ENCODE data around the gene GATA2. TPM values are rescaled to one million over a fixed set of nuclear protein-coding genes. Genes with fewer than 3 reads are reported as not detected.

Gene GATA2
- total RNA-seq, 3 donors from 2014 or later = 6.0 to 14.4 (median 6.6) TPM

- Histone ChIP-seq H3K4me1 (no peaks in the 10 kb centered on the region), H3K9me3 (no peaks in the 10 kb centered on the region), H3K27me3 (peaks cover 0 to 31% of the 10 kb centered on the region in 2 donors), H3K27ac (no peak overlapping the region), H3K4me3 (no peak overlapping the region), H3K36me3 (no peaks in the 10 kb centered on the region)
- TF ChIP-seq POLR2AphosphoS5 (IDR thresholded peaks at IDR 0.05) (no peak), POLR2A (IDR thresholded peaks at IDR 0.05) (no peak)
- TF ChIP-seq, protein P1, sequence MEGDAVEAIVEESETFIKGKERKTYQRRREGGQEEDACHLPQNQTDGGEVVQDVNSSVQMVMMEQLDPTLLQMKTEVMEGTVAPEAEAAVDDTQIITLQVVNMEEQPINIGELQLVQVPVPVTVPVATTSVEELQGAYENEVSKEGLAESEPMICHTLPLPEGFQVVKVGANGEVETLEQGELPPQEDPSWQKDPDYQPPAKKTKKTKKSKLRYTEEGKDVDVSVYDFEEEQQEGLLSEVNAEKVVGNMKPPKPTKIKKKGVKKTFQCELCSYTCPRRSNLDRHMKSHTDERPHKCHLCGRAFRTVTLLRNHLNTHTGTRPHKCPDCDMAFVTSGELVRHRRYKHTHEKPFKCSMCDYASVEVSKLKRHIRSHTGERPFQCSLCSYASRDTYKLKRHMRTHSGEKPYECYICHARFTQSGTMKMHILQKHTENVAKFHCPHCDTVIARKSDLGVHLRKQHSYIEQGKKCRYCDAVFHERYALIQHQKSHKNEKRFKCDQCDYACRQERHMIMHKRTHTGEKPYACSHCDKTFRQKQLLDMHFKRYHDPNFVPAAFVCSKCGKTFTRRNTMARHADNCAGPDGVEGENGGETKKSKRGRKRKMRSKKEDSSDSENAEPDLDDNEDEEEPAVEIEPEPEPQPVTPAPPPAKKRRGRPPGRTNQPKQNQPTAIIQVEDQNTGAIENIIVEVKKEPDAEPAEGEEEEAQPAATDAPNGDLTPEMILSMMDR (IDR thresholded peaks at IDR 0.05) = no peak
- no peak for DNase-seq (ENCODE audit: low spot score in 2 of 2)
- intact Hi-C loops (cut with DNase I; ENCODE audit: low total_unique reads) = no loop called here
Observed at GRCh38 chr3:128502712-128503111, 9.7 kb upstream of the GATA2 start.

GRCh38 chr3:128501431-128501830 lies 8.4 kb upstream of the GATA2 start:
- Histone ChIP-seq H3K4me1 (no peaks in the 10 kb centered on the region), H3K36me3 (no peaks in the 10 kb centered on the region), H3K27ac (no peak overlapping the region), H3K4me3 (no peak overlapping the region), H3K27me3 (peaks cover 0 to 44% of the 10 kb centered on the region in 2 donors), H3K9me3 (no peaks in the 10 kb centered on the region)
- intact Hi-C loops (cut with DNase I; ENCODE audit: low total_unique reads) = no loop called here
- no peak for DNase-seq (ENCODE audit: low spot score in 2 of 2)
- no peak for TF ChIP-seq POLR2A (IDR thresholded peaks at IDR 0.05)
- TF ChIP-seq POLR2AphosphoS5 (IDR thresholded peaks at IDR 0.05) = no peak
- TF ChIP-seq, protein P1 (IDR thresholded peaks at IDR 0.05) = no peak

GRCh38 chr3:128500556-128500955 lies 7.6 kb upstream of the GATA2 start:
- Histone ChIP-seq H3K36me3 (no peaks in the 10 kb centered on the region), H3K27me3 (peaks cover 0 to 50% of the 10 kb centered on the region in 2 donors), H3K4me1 (no peaks in the 10 kb centered on the region), H3K9me3 (no peaks in the 10 kb centered on the region), H3K4me3 (no peak overlapping the region), H3K27ac (no peak overlapping the region)
- no peak for TF ChIP-seq POLR2A (IDR thresholded peaks at IDR 0.05)
- TF ChIP-seq, protein P1 (IDR thresholded peaks at IDR 0.05) = no peak
- TF ChIP-seq POLR2AphosphoS5 (IDR thresholded peaks at IDR 0.05) = no peak
- no peak for DNase-seq (ENCODE audit: low spot score in 2 of 2)
- intact Hi-C loops (cut with DNase I; ENCODE audit: low total_unique reads) = no loop called here

DNA sequence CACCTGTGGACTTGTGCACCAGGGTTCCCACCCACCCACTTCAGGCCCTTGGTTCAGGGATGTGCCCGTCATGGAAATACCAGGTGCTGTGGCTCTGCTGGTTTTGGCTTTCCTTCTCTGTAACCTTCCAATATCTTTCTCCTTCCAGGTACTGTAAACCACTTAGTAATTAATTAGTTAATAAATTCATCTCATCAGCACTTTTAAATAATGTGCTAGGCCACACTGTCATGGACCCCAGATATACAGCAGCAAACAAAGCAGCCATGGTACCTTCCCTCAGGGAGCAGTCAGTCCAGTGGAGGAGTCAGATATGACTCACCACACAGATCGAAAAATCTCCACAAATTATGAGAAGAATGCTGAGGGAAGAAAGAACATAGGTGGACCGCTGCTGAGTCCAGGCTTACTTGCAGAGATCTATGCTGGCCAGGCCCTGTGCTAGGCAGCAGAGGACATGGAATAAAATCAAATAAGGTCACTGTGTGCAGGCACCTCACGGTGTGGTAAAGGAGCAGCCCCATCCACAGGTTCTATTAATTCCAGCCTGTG lies 6.8 kb upstream of the GATA2 start:
- no peak for DNase-seq (ENCODE audit: low spot score in 2 of 2)
- intact Hi-C loops (cut with DNase I; ENCODE audit: low total_unique reads) = loop anchor here (10.0 kb wide), 1 partner anchor 75 kb away; no protein-coding TSS in a partner anchor
- Histone ChIP-seq H3K9me3 (no peaks in the 10 kb centered on the region), H3K4me1 (no peaks in the 10 kb centered on the region), H3K27ac (no peak overlapping the region), H3K4me3 (no peak overlapping the region), H3K36me3 (no peaks in the 10 kb centered on the region), H3K27me3 (peaks cover 0 to 57% of the 10 kb centered on the region in 2 donors)
- TF ChIP-seq, protein P1 (IDR thresholded peaks at IDR 0.05) = no peak
- no peak for TF ChIP-seq POLR2A (IDR thresholded peaks at IDR 0.05)
- TF ChIP-seq POLR2AphosphoS5 (IDR thresholded peaks at IDR 0.05) = no peak

- no peak overlapping the region for H3K27ac ChIP-seq
- no peaks in the 10 kb centered on the region for H3K36me3 ChIP-seq
- no peak for DNase-seq (ENCODE audit: low spot score in 2 of 2)
Observed at GRCh38 chr3:128498901-128499530, 6.0 kb upstream of the GATA2 start.

More at GRCh38 chr3:128498901-128499530, 6.0 kb upstream of the GATA2 start:
- Histone ChIP-seq H3K4me1 (no peaks in the 10 kb centered on the region), H3K27me3 (peaks cover 0 to 65% of the 10 kb centered on the region in 2 donors), H3K4me3 (no peak overlapping the region), H3K9me3 (no peaks in the 10 kb centered on the region)
- TF ChIP-seq POLR2AphosphoS5 (IDR thresholded peaks at IDR 0.05) (no peak), POLR2A (IDR thresholded peaks at IDR 0.05) (no peak)
- TF ChIP-seq, protein P1 (IDR thresholded peaks at IDR 0.05) = no peak
- intact Hi-C loops (cut with DNase I; ENCODE audit: low total_unique reads) = loop anchor here (10.0 kb wide), 1 partner anchor 74 kb away; no protein-coding TSS in a partner anchor
